GM19035 (cell line): Measurements from ENCODE around the gene LYPD3.

ENCODE experiments used
- ATAC-seq: cut with Tn5 transposase; IDR thresholded peaks from one replicate; pipeline ENCODE4 v1.9.1; 2021; ENCODE audit not compliant: unreplicated experiment

LYPD3 gene

DNA sequence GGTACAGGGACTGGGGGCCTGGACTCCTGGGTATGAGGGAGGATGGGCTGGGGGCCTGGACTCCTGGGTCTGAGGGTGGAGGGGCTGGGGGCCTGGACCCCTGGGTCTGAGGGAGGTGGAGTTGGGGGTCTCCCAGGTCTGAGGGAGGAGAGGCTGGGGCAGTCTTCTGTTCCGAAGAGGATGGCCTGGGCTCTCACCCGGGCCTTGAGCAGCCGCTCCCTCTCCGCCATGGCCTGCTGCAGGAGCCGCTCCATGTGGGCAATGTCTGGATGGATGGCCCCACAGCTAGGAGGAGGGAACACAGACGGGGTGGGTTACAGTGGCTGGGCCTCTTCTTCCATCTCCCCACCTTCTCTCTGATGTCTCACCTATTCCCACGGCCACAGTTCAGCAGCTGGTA lies 21.0 kb upstream of the LYPD3 start:
- ATAC-seq, result no peak

DNA sequence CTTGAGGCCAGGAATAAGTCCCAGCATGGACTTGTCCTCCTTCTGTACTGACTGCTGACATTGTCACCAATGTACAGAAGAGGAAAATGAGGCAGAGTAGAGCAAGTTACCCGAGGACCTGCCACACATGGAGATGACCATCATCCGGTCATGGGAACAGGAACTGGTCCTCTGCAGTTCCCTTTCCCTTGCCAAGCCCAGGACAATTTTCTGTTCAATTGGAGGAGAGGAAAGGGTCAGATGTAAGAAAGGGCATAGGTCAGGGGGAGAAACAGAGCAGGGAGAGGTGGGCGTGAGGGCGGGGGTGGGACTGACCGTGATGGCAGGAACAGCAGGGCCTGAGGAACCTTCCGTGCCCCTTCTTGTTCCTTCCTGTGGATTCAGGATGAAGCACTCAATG lies 20.5 kb upstream of the LYPD3 start:
- ATAC-seq, result no peak

DNA sequence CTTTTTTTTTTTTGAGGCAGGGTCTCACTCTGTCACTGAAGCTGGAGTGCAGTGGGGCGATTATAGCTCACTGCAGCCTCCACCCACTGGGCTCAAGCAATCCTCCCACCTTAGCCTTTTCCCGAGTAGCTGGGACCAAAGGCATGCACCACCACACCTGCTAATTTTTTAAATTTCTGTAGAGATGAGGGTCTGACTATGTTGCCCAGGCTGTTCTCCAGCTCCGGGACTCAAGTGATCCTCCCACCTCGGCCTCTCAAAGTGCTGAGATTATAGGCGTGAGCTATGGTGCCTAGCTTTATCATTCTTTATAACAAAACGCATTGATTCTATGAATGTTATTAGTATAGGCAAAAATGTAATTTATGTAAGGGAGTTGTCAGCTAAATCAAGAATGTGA lies 17.9 kb upstream of the LYPD3 start:
- ATAC-seq, result no peak

GRCh38 chr19:43482193-43482592 lies 16.8 kb upstream of the LYPD3 start:
- ATAC-seq, result no peak

DNA sequence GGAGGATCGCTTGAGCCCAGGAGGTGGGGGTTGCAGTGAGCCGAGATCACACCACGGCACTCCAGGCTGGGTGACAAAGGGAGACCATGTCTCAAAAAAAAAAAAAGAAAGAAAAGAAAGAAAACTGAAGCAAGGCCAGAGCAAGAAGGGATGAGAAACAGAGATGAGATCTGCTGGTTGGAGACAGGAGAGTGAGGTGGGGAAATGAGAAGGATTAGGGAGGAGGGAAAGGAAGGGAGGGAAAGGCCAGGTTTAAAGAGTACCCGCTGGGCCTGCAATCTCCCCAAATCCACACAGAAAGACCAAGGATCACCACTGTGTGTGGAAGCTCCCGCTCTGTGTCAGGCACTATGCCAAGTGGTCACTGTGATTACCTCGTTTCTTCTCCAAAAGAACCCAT lies 16.3 kb upstream of the LYPD3 start:
- ATAC-seq, result no peak

GRCh38 chr19:43480574-43480973 lies 15.2 kb upstream of the LYPD3 start:
- ATAC-seq, result no peak

GRCh38 chr19:43479961-43480561 lies 14.7 kb upstream of the LYPD3 start:
- ATAC-seq, result no peak

GRCh38 chr19:43479226-43479625 lies 13.8 kb upstream of the LYPD3 start:
- no peak for ATAC-seq

DNA sequence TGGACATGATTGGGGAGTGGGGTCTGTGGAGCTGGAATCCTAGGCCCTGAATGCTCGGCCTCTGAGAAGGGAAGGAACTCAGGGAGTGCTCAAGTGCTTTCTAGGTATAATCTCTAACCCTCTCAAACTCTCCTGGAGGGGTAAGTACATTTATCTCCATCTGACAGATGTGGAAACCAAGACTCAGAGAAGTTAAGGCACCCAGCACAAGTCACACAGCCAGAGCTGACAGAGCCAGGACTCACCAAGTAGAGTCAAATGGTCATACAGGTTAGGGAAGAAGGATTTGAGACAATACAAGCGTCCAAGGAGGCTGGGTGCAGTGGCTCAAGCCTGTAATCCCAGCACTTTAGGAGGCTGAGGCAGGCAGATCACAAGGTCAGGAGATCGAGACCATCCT lies 12.9 kb upstream of the LYPD3 start:
- no peak for ATAC-seq

DNA sequence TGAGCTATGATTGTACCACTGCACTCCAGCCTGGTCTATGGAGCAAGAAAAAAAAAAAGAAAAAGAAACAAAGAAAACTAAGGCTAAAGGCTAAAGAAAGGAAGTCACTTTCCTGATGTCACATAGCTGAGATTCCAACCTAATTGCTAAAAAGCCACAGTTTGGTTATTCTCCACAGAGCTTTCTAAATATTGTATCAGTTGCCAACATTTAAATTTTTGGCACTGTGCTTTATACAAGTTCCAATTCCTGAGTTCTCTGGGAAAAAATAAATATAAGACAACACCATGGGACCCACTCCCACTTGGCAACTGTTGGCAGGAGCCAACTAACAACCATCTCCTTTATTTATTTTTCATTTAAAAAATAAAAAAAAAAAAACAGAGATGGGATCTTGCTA lies 11.2 kb upstream of the LYPD3 start:
- no peak for ATAC-seq

DNA sequence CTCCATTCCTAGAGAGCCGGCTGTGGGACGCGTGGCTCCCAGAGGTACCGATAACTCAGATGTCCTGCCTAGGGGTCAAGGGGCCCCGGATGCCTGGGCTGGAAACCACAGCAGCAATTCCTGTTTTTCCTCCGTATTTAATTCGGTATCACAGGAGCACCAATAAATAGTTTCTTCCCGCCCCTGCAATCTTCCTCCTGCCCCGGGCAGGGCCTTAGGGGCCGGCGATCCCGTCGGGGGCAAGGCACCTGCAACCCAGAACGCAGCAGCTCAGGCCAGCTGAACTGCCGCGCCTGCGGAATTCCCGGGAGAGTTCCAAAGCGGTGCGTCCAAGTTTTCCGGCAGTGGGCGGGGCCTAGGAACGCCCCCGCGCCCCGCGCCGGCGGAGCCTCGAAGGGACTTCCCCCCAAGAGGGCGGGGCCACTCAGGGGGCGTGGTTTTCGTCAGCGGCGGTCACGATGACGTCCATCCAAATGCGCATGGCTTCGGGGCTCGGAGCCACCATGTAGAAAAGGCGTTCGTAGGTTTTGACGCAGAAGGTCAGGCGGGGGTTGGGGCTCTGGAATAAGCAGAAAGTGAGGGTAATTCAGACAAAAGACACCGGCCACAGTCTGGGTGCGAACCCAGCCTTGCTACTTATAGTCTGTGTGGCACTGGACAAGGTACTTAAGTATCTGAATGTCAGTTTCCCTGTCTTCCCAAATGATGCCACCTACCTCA lies 9.7 kb upstream of the LYPD3 start:
- ATAC-seq, result peak; percentile 70

DNA sequence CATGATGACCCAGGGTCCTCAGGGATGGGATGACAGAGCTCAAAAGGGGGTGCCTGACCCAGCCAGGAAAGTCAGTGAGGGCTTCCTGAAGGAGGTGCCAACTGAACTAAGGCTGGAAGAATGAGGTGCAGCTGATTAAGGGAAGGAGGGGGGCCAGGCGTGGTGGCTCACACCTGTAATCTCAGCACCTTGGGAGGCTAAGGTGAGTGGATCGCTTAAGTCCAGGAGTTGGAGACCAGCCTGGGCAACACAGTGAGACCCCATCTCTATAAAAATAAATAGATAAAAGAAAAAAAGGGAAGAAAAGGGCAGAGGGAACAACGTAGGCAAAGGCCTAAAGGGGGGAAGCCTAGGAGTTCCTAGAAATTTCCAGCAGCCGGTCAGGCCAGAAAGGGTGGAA lies 9.1 kb upstream of the LYPD3 start:
- no peak for ATAC-seq

- no peak for ATAC-seq
Observed at GRCh38 chr19:43471091-43471490, 5.7 kb upstream of the LYPD3 start.

DNA sequence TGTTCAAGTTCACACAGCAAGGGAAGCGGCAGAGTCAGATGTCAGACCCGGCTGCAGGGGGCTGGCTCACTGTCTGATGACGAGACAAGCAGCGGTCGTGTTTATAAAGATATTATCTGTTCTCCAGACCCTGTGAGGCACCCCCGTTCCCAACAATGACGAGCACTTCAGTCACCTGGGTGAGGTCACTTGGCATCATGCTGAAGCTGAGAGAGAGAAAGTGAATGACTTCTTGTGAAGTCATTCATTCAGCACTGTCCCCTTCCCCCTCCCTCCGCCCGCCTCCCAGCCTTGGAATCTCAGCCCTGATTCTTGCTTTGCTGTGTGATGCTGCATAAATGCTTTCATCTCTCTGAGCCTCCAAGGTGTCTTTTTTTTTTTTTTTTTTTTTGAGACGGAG lies 4.9 kb upstream of the LYPD3 start:
- ATAC-seq, result no peak

DNA sequence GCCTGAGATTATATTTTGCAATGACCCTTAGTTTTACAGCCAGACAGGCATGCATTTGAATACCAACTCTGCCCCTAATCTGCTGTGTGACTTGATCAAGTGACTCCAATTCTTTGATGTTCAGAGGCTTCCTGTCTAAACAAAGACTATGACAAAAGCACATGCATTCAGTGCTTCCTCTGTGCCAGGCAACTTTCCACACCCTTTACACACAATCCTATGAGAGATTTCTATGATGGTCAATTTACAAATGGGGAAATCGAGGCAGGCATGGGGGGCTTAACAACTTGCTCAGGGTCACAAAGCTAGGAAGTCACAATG lies 3.7 kb upstream of the LYPD3 start:
- no peak for ATAC-seq

DNA sequence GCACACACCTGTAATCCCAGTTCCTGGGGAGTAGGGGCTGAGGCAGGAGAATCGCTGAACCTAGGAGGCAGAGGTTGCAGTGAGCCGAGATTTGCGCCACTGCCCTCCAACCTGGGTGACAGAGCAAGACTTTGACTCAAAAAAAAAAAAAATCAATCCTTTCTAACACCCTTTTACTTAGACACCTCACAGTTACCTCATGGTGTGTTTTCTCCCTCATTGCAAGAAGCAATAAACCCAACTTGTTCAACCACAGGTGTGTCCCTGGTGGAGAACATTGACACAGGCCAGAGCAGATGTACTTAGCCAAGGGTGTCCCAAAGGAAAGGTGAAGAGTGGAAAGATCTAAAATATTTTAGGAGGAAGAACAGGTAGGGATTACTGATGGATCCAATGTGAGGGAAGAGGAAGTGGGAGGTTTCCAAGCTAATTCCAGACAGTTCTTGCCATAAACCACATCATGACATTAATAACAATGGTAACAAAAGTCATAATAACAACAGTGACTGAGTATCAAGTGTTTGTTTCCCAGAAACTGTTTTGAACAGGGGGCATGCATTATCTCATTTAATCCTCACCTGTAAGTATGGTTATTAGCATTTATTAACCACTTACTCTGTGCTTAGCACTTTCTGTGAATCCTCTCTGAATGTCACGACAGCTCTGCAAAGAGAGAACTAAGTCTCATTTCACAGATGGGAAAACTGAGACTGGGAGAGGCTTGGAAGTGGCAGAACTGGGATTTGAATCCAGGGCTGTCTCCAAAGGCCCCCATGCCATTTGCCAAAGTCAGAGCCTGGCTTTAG lies 3.1 kb upstream of the LYPD3 start:
- no peak for ATAC-seq

DNA sequence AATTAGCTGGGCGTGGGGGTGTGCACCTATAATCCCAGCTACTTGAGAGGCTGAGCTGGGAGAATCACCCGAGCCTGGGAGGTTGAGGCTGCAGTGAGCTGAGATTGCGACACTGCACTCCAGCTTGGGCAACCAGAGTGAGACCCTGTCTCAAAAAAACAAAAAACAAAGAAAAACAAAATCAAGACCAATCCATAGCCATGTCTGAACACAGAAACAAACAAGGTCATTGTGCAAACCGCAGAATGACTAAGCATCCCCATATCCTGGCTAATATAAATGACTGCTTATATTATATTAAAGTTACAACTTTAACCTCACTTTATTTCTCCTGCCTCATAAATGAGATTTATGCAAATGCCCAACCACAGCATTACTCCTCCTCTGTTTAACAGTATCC lies 2.3 kb upstream of the LYPD3 start:
- ATAC-seq, result no peak

DNA sequence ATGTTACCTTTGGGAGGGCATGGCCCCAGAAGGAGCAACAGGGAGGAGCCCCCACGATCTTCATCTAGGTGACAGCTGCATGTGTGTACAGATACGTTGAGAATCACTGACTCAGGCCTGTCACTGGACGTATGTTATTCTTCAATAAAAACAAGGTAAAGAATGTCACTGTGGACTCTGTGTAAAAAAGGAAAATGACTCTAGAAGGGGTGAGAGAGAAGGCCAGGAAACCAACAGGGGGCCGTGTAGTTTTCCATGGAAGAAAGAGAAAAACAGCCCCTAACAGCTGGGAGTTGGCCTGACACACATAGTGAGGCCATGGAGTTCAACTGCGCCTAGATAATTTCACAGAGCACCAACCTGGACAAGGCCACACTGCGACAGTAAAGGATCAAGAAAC lies 1.9 kb upstream of the LYPD3 start:
- no peak for ATAC-seq

DNA sequence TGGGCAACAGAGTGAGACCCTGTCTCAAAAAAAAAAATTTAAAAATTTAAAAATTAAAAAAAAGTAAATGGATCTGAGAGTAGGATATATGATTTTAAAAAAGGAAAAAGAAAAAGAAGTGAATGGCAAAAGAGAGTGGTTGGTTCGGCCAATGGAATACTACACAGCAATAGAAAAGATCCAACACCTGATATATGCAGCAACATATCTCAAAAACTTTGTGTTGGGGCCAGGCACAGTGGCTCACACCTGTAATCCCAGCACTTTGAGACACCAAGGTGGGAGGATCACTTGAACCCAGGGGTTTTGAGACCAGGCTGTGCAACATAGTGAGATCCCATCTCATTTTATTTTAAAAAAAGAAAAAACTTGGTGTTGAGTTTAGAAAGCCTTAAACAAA lies 1.4 kb upstream of the LYPD3 start:
- no peak for ATAC-seq

- ATAC-seq, result peak; percentile 38
Observed at GRCh38 chr19:43464134-43464775, 1.2 kb downstream of the LYPD3 start.

GRCh38 chr19:43463381-43464133 lies 1.9 kb downstream of the LYPD3 start:
- ATAC-seq, result peak; percentile 87
